K562 (cell line): ENCODE measurements around the gene TRIP6. TPM values are rescaled to one million over a fixed set of nuclear protein-coding genes. Genes with fewer than 3 reads are reported as not detected.

Experiments
- ATF7 ChIP-seq: fragments of 450-650 bp; IDR thresholded peaks from 2 replicates; pipeline ENCODE4 v1.7.1; 2014; ENCODE audit warnings: mild to moderate bottlenecking, moderate library complexity
- CBX2 ChIP-seq: fragments of 200-600 bp; sonication (generic); IDR thresholded peaks from one replicate; pipeline ENCODE4 v1.6.1; 2012; ENCODE audit warnings: mild to moderate bottlenecking, low read length, inconsistent platforms; ENCODE audit not compliant: insufficient read depth, poor library complexity, severe bottlenecking
- CBX5 ChIP-seq: IDR thresholded peaks from 2 replicates; pipeline ENCODE4 v1.6.1; 2014; ENCODE audit warnings: low read depth, borderline replicate concordance
- CTCF ChIP-seq, 3 experiments: IDR thresholded peaks in 2 of 3; conservative IDR thresholded peaks in 1 of 3; 2 replicates each; pipeline ENCODE4 v1.5.1; 2011 to 2012; ENCODE audit warnings: low read length in 3 of 3, mild to moderate bottlenecking in 3 of 3, control low read depth in 2 of 3, improper control_type of control experiment in 1 of 3, inconsistent platforms in 1 of 3, low read depth in 1 of 3, mixed read lengths in 1 of 3, moderate library complexity in 1 of 3; ENCODE audit not compliant: insufficient read depth in 2 of 3
- E2F6 ChIP-seq, 2 experiments: IDR thresholded peaks; 2 replicates each; pipeline ENCODE4 v1.6.1; 2011; ENCODE audit warnings: borderline replicate concordance in 1 of 2, control low read depth in 1 of 2, low read depth in 1 of 2, low read length in 1 of 2, mild to moderate bottlenecking in 1 of 2, mixed read lengths in 1 of 2, moderate library complexity in 1 of 2; ENCODE audit not compliant: insufficient read depth in 1 of 2, insufficient read length in 1 of 2, poor library complexity in 1 of 2, severe bottlenecking in 1 of 2; ENCODE audit errors: extremely low read depth in 1 of 2
- ETV1 ChIP-seq: fragments of 450-650 bp; conservative IDR thresholded peaks from 2 replicates; pipeline ENCODE4 v1.6.1; 2016; ENCODE audit warnings: missing genetic modification characterization, control low read depth, low read depth, missing compliant biosample characterization
- GTF2B ChIP-seq: IDR thresholded peaks from 2 replicates; pipeline ENCODE4 v1.6.1; 2011; ENCODE audit not compliant: insufficient read length; ENCODE audit errors: extremely low read depth
- HDAC1 ChIP-seq, 2 experiments: fragments of 450-650 bp; IDR thresholded peaks; 2 replicates each; pipeline ENCODE4 v1.6.1; 2016 to 2017; ENCODE audit warnings: inconsistent platforms in 1 of 2, mild to moderate bottlenecking in 1 of 2, moderate library complexity in 1 of 2
- MLX ChIP-seq, 2 experiments: fragments of 450-650 bp in 1 of 2; sonication (generic) in 1 of 2; formaldehyde crosslinking; conservative IDR thresholded peaks; 2 replicates each; pipeline versions ENCODE4 v1.4.0 to v1.8.1; 2020 to 2022; ENCODE audit warnings: mild to moderate bottlenecking in 1 of 2, missing genetic modification reagents in 1 of 2
- SMARCA4 ChIP-seq: fragments of 450-650 bp; IDR thresholded peaks from 2 replicates; pipeline ENCODE4 v1.6.1; 2016
- TCF3 ChIP-seq: sonication (generic); formaldehyde crosslinking; IDR thresholded peaks from 2 replicates; pipeline ENCODE4 v1.4.0; 2020; ENCODE audit warnings: mild to moderate bottlenecking, missing genetic modification reagents
- ZMIZ1 ChIP-seq, 2 experiments: fragments of 150-350 bp in 1 of 2; IDR thresholded peaks; 2 replicates each; pipeline ENCODE4 v1.6.1; 2012 to 2016; ENCODE audit warnings: low read depth in 2 of 2, low read length in 2 of 2, mild to moderate bottlenecking in 1 of 2, moderate library complexity in 1 of 2
- ZNF143 ChIP-seq: sonication (generic); formaldehyde crosslinking; IDR thresholded peaks from 2 replicates; pipeline ENCODE4 v1.9.0; 2022; ENCODE audit warnings: mild to moderate bottlenecking, missing genetic modification reagents
- ZNF175 ChIP-seq: fragments of 200-800 bp; sonication (Bioruptor generic); IDR thresholded peaks from 2 replicates; pipeline ENCODE4 v1.6.1; 2016; ENCODE audit warnings: low read depth, mild to moderate bottlenecking, missing genetic modification characterization, missing compliant biosample characterization
- polyA plus RNA-seq, 8 experiments: library from polyadenylated mRNA; depleted of rRNA in 4 of 8; stranded (reverse) in 5 of 8; unstranded in 3 of 8; fragments of >200 nt; fragmentation: Nextera tagmentation in 2 of 8; fragmentation: Illumina TruSeq in 1 of 8; extraction: Ambion mirVana in 2 of 8; extraction: Trizol in 1 of 8; gene quantifications; 2 replicates each; pipeline versions ENCODE4 v1.2.1 to v1.2.3, GENCODE V29; 2011 to 2014; ENCODE audit warnings: inconsistent platforms in 1 of 8, missing spikeins in 1 of 8
- total RNA-seq, 7 experiments: library from RNA; depleted of rRNA in 6 of 7; stranded (reverse); fragments of >200 nt in 6 of 7; fragmentation: Illumina TruSeq in 2 of 7; extraction: Trizol in 2 of 7; gene quantifications; 2 replicates each; pipeline versions ENCODE4 v1.2.1 to v1.2.3, GENCODE V29; 2011 to 2021; ENCODE audit warnings: low replicate concordance in 1 of 7

The TRIP6 gene
- total and polyA plus RNA-seq, 9 of the 15 experiments (the other 6 are each of a cell fraction or from before 2014, with no cell fraction given) = 5.9 to 141 (median 54.0) TPM

- TF ChIP-seq GTF2B (no peak), HDAC1 (IDR thresholded peaks at IDR 0.05) (peak in 1 of 2 experiments; percentile 50; a peak in 1 of 4 replicates), ZNF143 (CRISPR knock-in tag) (no peak), TCF3 (CRISPR knock-in tag) (no peak), E2F6 (IDR thresholded peaks at IDR 0.05; ENCODE audit: borderline replicate concordance in 1 of 2, extremely low read depth in 1 of 2, insufficient read depth in 1 of 2, insufficient read length in 1 of 2, low read depth in 1 of 2, low read length in 1 of 2, poor library complexity in 1 of 2, severe bottlenecking in 1 of 2) (peak; percentile 14 to 21), ATF7 (0 out of 2 replicates have a peak, but pooled peaks have one; percentile 10), ZNF175 (CRISPR knock-in tag) (no peak), CBX5 (no peak), MLX (CRISPR knock-in tag; conservative IDR thresholded peaks at IDR 0.05) (no peak), CBX2 (no peak), ZMIZ1 (IDR thresholded peaks at IDR 0.05; ENCODE audit: low read depth in 2 of 2, low read length in 2 of 2) (no peak), SMARCA4 (0 out of 2 replicates have a peak, but pooled peaks have one; percentile 10), ETV1 (no peak), CTCF (IDR thresholded peaks at IDR 0.05 in 2 of 3, conservative IDR thresholded peaks at IDR 0.05 in 1 of 3; ENCODE audit: insufficient read depth in 2 of 3, low read depth in 1 of 3, low read length in 3 of 3) (no peak)
These were observed 744 bp downstream of the TRIP6 start (continued) for GRCh38 chr7:100867776-100868485.
